GM19438 (cell line): ENCODE measurements around the gene AGRN.
"Not testable (repeated sequence)": the region's sequence is repeated elsewhere in the genome, so short reads cannot be mapped to it uniquely, and the experiment has no call there.

ENCODE experiments used
- ATAC-seq: cut with Tn5 transposase; IDR thresholded peaks from one replicate; pipeline ENCODE4 v1.9.1; 2021; ENCODE audit warnings: low read depth; ENCODE audit not compliant: unreplicated experiment

AGRN gene

GRCh38 chr1:1063261-1063944 is 43.5 kb downstream of the AGRN start:
- no peak for ATAC-seq

- peak; percentile 42 for ATAC-seq
Observed at GRCh38 chr1:1063945-1064831, 44.3 kb downstream of the AGRN start.

- no peak for ATAC-seq
Observed at GRCh38 chr1:1065265-1065939, 45.5 kb downstream of the AGRN start.

GRCh38 chr1:1065940-1066304 is 46.0 kb downstream of the AGRN start:
- not testable (repeated sequence) for ATAC-seq

- ATAC-seq, result no peak
Observed at GRCh38 chr1:1066403-1067283, 46.7 kb downstream of the AGRN start.

GRCh38 chr1:1067284-1067859 is 47.5 kb downstream of the AGRN start:
- ATAC-seq, result no peak

GRCh38 chr1:1067860-1068516 is 48.1 kb downstream of the AGRN start:
- no peak for ATAC-seq

- no peak for ATAC-seq
Observed at GRCh38 chr1:1068517-1069055, 48.7 kb downstream of the AGRN start.

- ATAC-seq, result no peak
Observed at GRCh38 chr1:1069056-1069710, 49.3 kb downstream of the AGRN start.

GRCh38 chr1:1069711-1070676 is 50.1 kb downstream of the AGRN start:
- ATAC-seq, result no peak

- ATAC-seq, result no peak
Observed at GRCh38 chr1:1071486-1072298, 51.8 kb downstream of the AGRN start.

- ATAC-seq, result no peak
Observed at GRCh38 chr1:1072299-1072848, 52.5 kb downstream of the AGRN start.

- ATAC-seq, result no peak
Observed at GRCh38 chr1:1072849-1073742, 53.2 kb downstream of the AGRN start.

- ATAC-seq, result no peak
Observed at GRCh38 chr1:1073743-1074587, 54.0 kb downstream of the AGRN start, which contains the start of gene RNF223. TSS of gene RNF223 (minus strand) at chr1:1074306. CDS start at chr1:1072566, 1,740 bp downstream.
